Activated gamma-delta T cell treated with anti-CD3 and anti-CD28 coated beads, Interleukin-2, amount 50 U/mL, for 16 hours (primary cell): ENCODE data around the gene ASB6.
"Not testable (repeated sequence)": the region's sequence is repeated elsewhere in the genome, so short reads cannot be mapped to it uniquely, and the experiment has no call there.

Source experiments
- DNase-seq: peaks from one replicate; pipeline ENCODE4 v3.0.0-alpha.2; 2020; ENCODE audit warnings: low read depth

Gene ASB6

GRCh38 chr9:129606161-129607026 lies 35.6 kb downstream of the ASB6 start:
- DNase-seq = no peak

- no peak for DNase-seq
Measured at GRCh38 chr9:129604766-129605163, 37.2 kb downstream of the ASB6 start.

- DNase-seq = no peak
Measured at GRCh38 chr9:129604056-129604765, 37.7 kb downstream of the ASB6 start.

- no peak for DNase-seq
Measured at GRCh38 chr9:129602598-129603415, 39.1 kb downstream of the ASB6 start.

GRCh38 chr9:129601082-129601674 lies 40.8 kb downstream of the ASB6 start:
- DNase-seq = no peak

GRCh38 chr9:129598089-129598596 lies 43.8 kb downstream of the ASB6 start:
- no peak for DNase-seq

- DNase-seq = no peak
Measured at GRCh38 chr9:129597355-129598088, 44.4 kb downstream of the ASB6 start.

- DNase-seq = no peak
Measured at GRCh38 chr9:129596541-129597331, 45.2 kb downstream of the ASB6 start.

- DNase-seq = no peak
Measured at GRCh38 chr9:129595903-129596540, 45.9 kb downstream of the ASB6 start.

GRCh38 chr9:129595311-129595741 lies 46.6 kb downstream of the ASB6 start:
- no peak for DNase-seq

- DNase-seq = no peak
Measured at GRCh38 chr9:129594632-129595031, 47.3 kb downstream of the ASB6 start.

- not testable (repeated sequence) for DNase-seq
Measured at GRCh38 chr9:129592790-129593189, 49.2 kb downstream of the ASB6 start.

GRCh38 chr9:129591916-129592315 lies 50.0 kb downstream of the ASB6 start:
- DNase-seq = no peak

- no peak for DNase-seq
Measured at GRCh38 chr9:129590466-129590865, 51.5 kb downstream of the ASB6 start.

- DNase-seq = no peak
Measured at GRCh38 chr9:129587487-129588262, 54.3 kb downstream of the ASB6 start.

- no peak for DNase-seq
Measured at GRCh38 chr9:129586685-129587084, 55.3 kb downstream of the ASB6 start.

GRCh38 chr9:129586245-129586644 lies 55.7 kb downstream of the ASB6 start:
- DNase-seq = no peak

GRCh38 chr9:129585352-129585751 lies 56.6 kb downstream of the ASB6 start:
- DNase-seq = no peak
